ENCODE data around the gene ARRDC1. TPM values are rescaled to one million over a fixed set of nuclear protein-coding genes. Genes with fewer than 3 reads are reported as not detected.
A peak's percentile ranks its signal among the peaks of the same experiment; 100 is the strongest.
"Not testable (repeated sequence)": the region's sequence is repeated elsewhere in the genome, so short reads cannot be mapped to it uniquely, and the experiment has no call there.

ARRDC1 gene
- total RNA-seq = 92.4 TPM

GRCh38 chr9:137605121-137606004, at the start of gene ARRDC1:
ARRDC1 (plus strand) TSS chr9:137605686; CDS start chr9:137605718, 32 bp downstream.
- peak; percentile 81 to 97 (median 95) for DNase-seq (ENCODE audit: low read depth in 2 of 3, low spot score in 2 of 3)

- no peak for DNase-seq (ENCODE audit: low read depth in 2 of 3, low spot score in 2 of 3)
Measured at GRCh38 chr9:137556069-137556838, 49.2 kb upstream of the ARRDC1 start.

- DNase-seq (ENCODE audit: low read depth in 2 of 3, low spot score in 2 of 3) = no peak
Measured at GRCh38 chr9:137558127-137558526, 47.4 kb upstream of the ARRDC1 start.

GRCh38 chr9:137564134-137564533, 41.4 kb upstream of the ARRDC1 start:
- no peak for DNase-seq (ENCODE audit: low read depth in 2 of 3, low spot score in 2 of 3)

- DNase-seq (ENCODE audit: low read depth in 2 of 3, low spot score in 2 of 3) = no peak
Measured at GRCh38 chr9:137564817-137565411, 40.6 kb upstream of the ARRDC1 start.

- DNase-seq (ENCODE audit: low read depth in 2 of 3, low spot score in 2 of 3) = not testable (repeated sequence)
Measured at GRCh38 chr9:137568445-137568844, 37.0 kb upstream of the ARRDC1 start.

GRCh38 chr9:137569609-137570203, 35.8 kb upstream of the ARRDC1 start:
- DNase-seq (ENCODE audit: low read depth in 2 of 3, low spot score in 2 of 3) = no peak

GRCh38 chr9:137570566-137570965, 34.9 kb upstream of the ARRDC1 start:
- no peak for DNase-seq (ENCODE audit: low read depth in 2 of 3, low spot score in 2 of 3)

GRCh38 chr9:137574192-137574591, 31.3 kb upstream of the ARRDC1 start:
- DNase-seq (ENCODE audit: low read depth in 2 of 3, low spot score in 2 of 3) = no peak

GRCh38 chr9:137575364-137575715, 30.1 kb upstream of the ARRDC1 start:
- DNase-seq (ENCODE audit: low read depth in 2 of 3, low spot score in 2 of 3) = no peak

- no peak for DNase-seq (ENCODE audit: low read depth in 2 of 3, low spot score in 2 of 3)
Measured at GRCh38 chr9:137575716-137576411, 29.6 kb upstream of the ARRDC1 start.

- peak; percentile 80 to 92 (median 92) for DNase-seq (ENCODE audit: low read depth in 2 of 3, low spot score in 2 of 3)
Measured at GRCh38 chr9:137578518-137579258, 26.8 kb upstream of the ARRDC1 start, which contains the start of gene DPH7. DPH7 (minus strand) TSS chr9:137578925; CDS start chr9:137578777, 148 bp downstream.

- no peak for DNase-seq (ENCODE audit: low read depth in 2 of 3, low spot score in 2 of 3)
Measured at GRCh38 chr9:137579259-137579604, 26.3 kb upstream of the ARRDC1 start.

- no peak for DNase-seq (ENCODE audit: low read depth in 2 of 3, low spot score in 2 of 3)
Measured at GRCh38 chr9:137580209-137580953, 25.1 kb upstream of the ARRDC1 start.

GRCh38 chr9:137580954-137581322, 24.5 kb upstream of the ARRDC1 start:
- DNase-seq (ENCODE audit: low read depth in 2 of 3, low spot score in 2 of 3) = no peak

GRCh38 chr9:137581361-137582285, 23.9 kb upstream of the ARRDC1 start:
- DNase-seq (ENCODE audit: low read depth in 2 of 3, low spot score in 2 of 3) = no peak

- DNase-seq (ENCODE audit: low read depth in 2 of 3, low spot score in 2 of 3) = peak in 1 of 3 donors; percentile 67
Measured at GRCh38 chr9:137582286-137582860, 23.1 kb upstream of the ARRDC1 start.

GRCh38 chr9:137583347-137583746, 22.1 kb upstream of the ARRDC1 start:
- DNase-seq (ENCODE audit: low read depth in 2 of 3, low spot score in 2 of 3) = no peak

Data from hematopoietic multipotent progenitor cell (in vitro differentiated cells).